Measurements from ENCODE around the gene OGA.

DNA sequence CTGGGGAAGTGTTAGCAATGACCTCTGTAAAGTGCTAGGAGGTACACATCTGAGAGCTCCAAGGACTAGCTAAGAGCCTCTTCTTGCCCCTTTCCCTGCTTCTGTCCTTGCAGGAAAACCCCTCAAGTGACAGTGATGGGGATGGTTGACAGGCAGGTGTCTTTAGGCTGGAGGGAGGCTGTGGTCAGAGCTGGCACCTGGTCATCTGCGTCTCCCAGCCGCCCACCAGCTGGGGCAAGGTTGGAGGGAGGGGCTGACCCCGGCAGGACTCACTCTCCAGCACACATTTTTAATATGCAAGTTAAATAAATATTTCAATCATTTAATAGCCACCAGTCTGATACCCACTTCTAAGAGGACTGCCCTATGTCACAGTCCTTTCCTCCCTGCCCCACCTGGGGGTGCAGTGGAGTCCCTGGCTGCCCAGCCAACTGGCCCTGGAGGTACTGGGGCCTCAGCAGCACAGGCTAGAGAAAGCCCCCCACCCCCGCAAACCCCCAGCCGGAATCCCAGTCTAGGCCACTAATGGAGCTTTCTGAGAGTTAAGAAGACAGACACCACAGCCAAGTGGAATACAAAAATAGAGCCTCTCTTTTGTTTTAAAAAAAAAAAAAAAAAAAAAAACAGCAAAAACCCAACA lies 48.6 kb downstream of the OGA start:
- TF ChIP-seq, protein P1, sequence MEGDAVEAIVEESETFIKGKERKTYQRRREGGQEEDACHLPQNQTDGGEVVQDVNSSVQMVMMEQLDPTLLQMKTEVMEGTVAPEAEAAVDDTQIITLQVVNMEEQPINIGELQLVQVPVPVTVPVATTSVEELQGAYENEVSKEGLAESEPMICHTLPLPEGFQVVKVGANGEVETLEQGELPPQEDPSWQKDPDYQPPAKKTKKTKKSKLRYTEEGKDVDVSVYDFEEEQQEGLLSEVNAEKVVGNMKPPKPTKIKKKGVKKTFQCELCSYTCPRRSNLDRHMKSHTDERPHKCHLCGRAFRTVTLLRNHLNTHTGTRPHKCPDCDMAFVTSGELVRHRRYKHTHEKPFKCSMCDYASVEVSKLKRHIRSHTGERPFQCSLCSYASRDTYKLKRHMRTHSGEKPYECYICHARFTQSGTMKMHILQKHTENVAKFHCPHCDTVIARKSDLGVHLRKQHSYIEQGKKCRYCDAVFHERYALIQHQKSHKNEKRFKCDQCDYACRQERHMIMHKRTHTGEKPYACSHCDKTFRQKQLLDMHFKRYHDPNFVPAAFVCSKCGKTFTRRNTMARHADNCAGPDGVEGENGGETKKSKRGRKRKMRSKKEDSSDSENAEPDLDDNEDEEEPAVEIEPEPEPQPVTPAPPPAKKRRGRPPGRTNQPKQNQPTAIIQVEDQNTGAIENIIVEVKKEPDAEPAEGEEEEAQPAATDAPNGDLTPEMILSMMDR (IDR thresholded peaks at IDR 0.05; ENCODE audit: low read depth, low read length, poor library complexity, severe bottlenecking) = no peak
- TF ChIP-seq EZH2phosphoT487 (IDR thresholded peaks at IDR 0.05; ENCODE audit: borderline replicate concordance, low read length) = no peak

All from DOHH2 (cell line).